ENCODE results near the gene CD276. TPM values are rescaled to one million over a fixed set of nuclear protein-coding genes. Genes with fewer than 3 reads are reported as not detected.
"Not testable (repeated sequence)": the region's sequence is repeated elsewhere in the genome, so short reads cannot be mapped to it uniquely, and the experiment has no call there.

The CD276 gene
- under 1 TPM; 0.49 to 0.63 TPM for total RNA-seq
- polyA plus RNA-seq, result not detected
- total RNA-seq, result 0 to 0.49 (median 0.13) reads per million in 6 experiments

GRCh38 chr15:73683777-73684580 lies at the start of gene CD276:
CD276 (plus strand) TSS chr15:73684383; CDS start chr15:73699640, 15,257 bp downstream.
- POLR2A ChIA-PET, result no interaction called here
- Mint-ChIP-seq H3K27ac (no peak within 1 kb of the TSS), H3K4me3 (peak within 1 kb of the TSS in 9 of 10 donors; percentile 39 to 82 (median 60)), H3K36me3 (no peaks in the 10 kb centered on the region), H3K4me1 (peaks cover 6 to 18% (median 12%) of the 10 kb centered on the region in 4 donors), H3K27me3 (peaks cover 48 to 84% (median 72%) of the 10 kb centered on the region in 5 donors), H3K9me3 (no peaks in the 10 kb centered on the region)
- DNase-seq, result no peak
- ATAC-seq, result peak; percentile 52 to 53

DNA sequence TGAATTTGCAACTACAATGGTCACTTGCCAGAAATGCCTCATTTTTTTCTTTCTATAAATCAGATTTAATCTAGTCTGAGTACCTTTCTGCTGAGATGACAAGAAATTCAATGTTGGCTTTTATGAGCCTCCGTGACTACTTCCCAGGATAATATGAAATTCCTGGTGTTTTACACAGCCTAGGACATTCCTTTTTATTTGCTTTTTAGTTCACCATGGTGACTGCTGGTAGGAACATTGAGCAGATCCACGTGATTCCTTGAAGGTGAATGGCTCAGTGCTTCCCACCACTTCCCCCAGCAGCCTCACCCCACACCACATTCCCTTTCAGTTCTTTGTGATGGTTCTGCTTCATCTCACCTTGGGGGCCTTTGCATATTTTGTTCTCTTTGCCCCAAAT lies 46.7 kb upstream of the CD276 start:
- Mint-ChIP-seq H3K27me3 (peaks cover 11 to 56% (median 31%) of the 10 kb centered on the region in 5 donors), H3K4me1 (peaks cover 9 to 20% (median 15%) of the 10 kb centered on the region in 4 donors), H3K4me3 (no peak overlapping the region), H3K9me3 (peaks cover 0 to 9% (median 5%) of the 10 kb centered on the region in 9 donors), H3K36me3 (peaks cover 0 to 6% (median 4%) of the 10 kb centered on the region in 3 donors), H3K27ac (no peak overlapping the region)
- ATAC-seq (no peak), DNase-seq (no peak)
- POLR2A ChIA-PET, result no interaction called here

DNA sequence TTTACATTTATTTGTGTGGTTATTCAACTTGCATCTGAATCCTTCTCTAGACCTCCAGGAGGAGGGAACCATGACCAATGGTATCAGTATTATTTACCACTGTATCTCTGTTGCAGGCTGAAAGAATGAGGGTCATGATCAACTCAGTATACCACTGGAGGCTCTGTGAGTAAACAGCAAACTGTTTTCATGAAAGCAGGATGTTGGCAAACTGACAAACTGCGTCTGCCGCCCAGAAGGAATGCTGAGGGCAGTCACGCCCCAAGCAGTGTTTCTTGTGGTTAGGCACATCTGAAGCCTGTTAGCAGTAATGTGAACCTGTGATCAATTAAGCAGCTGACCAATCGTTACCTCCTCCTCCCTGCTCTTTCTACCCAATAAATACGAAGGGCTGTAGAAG lies 44.7 kb upstream of the CD276 start:
- H3K4me3 Mint-ChIP-seq, H3K36me3 Mint-ChIP-seq, POLR2A ChIA-PET, ATAC-seq, H3K27ac Mint-ChIP-seq, H3K4me1 Mint-ChIP-seq, H3K9me3 Mint-ChIP-seq, DNase-seq: not testable (repeated sequence)
- H3K27me3 Mint-ChIP-seq, result peaks cover 11 to 56% (median 31%) of the 10 kb centered on the region in 5 donors

DNA sequence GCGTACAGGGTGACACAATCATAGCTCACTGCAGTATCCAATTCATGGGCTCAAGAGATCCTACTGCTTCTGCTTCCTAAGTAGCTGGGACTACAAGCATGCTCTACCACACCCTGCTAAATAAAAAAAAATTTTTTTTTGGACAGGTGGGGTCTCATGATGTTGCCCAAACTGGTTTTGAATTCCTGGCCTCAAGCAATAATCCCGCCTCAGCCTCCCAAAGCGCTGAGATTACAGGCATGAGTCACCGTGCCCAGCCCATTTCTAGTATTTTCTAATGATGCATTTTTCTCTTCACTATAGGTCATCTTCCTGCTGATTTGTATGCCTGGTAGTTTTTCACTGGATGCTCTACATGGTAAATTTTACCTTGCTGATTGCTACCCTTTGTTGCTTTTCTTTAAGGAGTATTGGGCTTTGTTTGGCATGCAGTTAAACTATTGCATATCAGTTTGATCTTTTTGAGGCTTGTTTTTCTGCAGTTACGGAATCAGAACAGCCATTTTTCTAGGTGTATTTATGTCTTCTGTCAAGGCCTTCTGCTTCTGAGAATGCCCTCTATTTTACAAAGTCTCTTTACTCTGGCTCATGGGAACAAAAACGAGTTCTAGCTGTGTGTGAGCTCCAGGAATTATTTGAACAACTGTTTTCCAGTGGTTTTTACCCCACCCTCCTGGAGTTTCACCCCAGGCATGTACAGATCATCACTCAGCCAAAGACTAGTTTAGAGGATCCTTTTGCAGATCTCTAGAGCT lies 36.7 kb upstream of the CD276 start:
- Mint-ChIP-seq H3K9me3 (peaks cover 0 to 13% (median 4%) of the 10 kb centered on the region in 9 donors), H3K27ac (peak overlapping the region in 1 of 10 donors; percentile 9), H3K27me3 (peaks cover 14 to 60% (median 20%) of the 10 kb centered on the region in 5 donors), H3K4me3 (no peak overlapping the region), H3K36me3 (peaks cover 0 to 5% (median 0%) of the 10 kb centered on the region in 3 donors), H3K4me1 (no peaks in the 10 kb centered on the region)
- POLR2A ChIA-PET, result no interaction called here
- DNase-seq, result no peak
- no peak for ATAC-seq

GRCh38 chr15:73648014-73648295 lies 36.2 kb upstream of the CD276 start:
- Mint-ChIP-seq H3K9me3 (peaks cover 0 to 13% (median 4%) of the 10 kb centered on the region in 9 donors), H3K36me3 (peaks cover 0 to 5% (median 0%) of the 10 kb centered on the region in 3 donors), H3K27me3 (peaks cover 14 to 61% (median 22%) of the 10 kb centered on the region in 5 donors), H3K27ac (peak overlapping the region in 1 of 10 donors; percentile 9), H3K4me1 (no peaks in the 10 kb centered on the region), H3K4me3 (no peak overlapping the region)
- ATAC-seq, result no peak
- POLR2A ChIA-PET, result no interaction called here
- no peak for DNase-seq

GRCh38 chr15:73650416-73651126 lies 33.6 kb upstream of the CD276 start:
- ATAC-seq (no peak), DNase-seq (no peak)
- Mint-ChIP-seq H3K4me3 (no peak overlapping the region), H3K27me3 (peaks cover 12 to 61% (median 25%) of the 10 kb centered on the region in 5 donors), H3K9me3 (peaks cover 0 to 13% (median 4%) of the 10 kb centered on the region in 9 donors), H3K4me1 (no peaks in the 10 kb centered on the region), H3K36me3 (peaks cover 0 to 5% (median 0%) of the 10 kb centered on the region in 3 donors), H3K27ac (no peak overlapping the region)
- POLR2A ChIA-PET, result no interaction called here

DNA sequence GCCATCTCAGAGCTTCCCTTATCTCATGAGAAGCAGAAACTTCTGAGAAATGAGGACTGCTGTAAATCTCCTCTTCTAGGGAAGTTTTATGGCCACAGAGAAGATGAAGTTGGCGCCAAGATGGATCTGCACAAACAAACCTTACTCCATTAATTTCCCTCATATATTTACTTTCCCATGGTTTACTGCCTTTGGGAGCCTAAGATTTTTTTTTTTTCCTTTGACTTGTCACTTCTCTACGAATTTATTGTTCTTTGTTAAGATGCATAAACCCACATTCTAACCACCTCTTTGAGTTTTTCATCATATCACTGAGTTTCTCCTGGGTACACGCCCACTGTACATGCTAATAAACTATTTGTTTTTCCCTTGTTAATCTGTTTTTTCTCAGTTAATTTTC lies 29.5 kb upstream of the CD276 start:
- Mint-ChIP-seq H3K27ac (no peak overlapping the region), H3K27me3 (peaks cover 9 to 41% (median 34%) of the 10 kb centered on the region in 5 donors), H3K4me3 (no peak overlapping the region), H3K36me3 (peaks cover 0 to 5% (median 0%) of the 10 kb centered on the region in 3 donors), H3K4me1 (peaks cover 0 to 1% (median 0%) of the 10 kb centered on the region in 4 donors), H3K9me3 (peaks cover 0 to 13% (median 4%) of the 10 kb centered on the region in 9 donors)
- ATAC-seq (no peak), DNase-seq (no peak)
- POLR2A ChIA-PET, result no interaction called here

DNA sequence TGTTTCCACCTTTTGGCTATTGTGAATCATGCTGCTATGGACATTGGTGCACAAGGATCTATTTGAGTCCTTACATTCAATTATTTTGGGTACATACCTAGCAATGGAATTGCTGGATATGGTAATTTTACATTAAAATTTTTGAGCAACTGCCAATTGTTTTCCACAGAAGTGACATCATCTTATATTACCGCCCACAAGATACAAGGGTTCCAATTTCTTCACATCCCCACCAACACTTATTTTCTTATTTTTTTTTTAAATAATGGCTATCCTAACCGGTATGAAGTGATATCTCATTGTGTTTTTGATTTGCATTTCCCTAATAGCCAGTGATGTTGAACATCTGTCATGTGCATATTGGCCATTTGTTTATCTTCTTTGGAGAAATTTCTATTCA lies 28.5 kb upstream of the CD276 start:
- Mint-ChIP-seq H3K27me3 (peaks cover 8 to 41% (median 30%) of the 10 kb centered on the region in 5 donors), H3K27ac (no peak overlapping the region), H3K9me3 (peaks cover 0 to 13% (median 4%) of the 10 kb centered on the region in 9 donors), H3K36me3 (no peaks in the 10 kb centered on the region), H3K4me3 (no peak overlapping the region), H3K4me1 (peaks cover 3 to 12% (median 6%) of the 10 kb centered on the region in 4 donors)
- POLR2A ChIA-PET, result no interaction called here
- DNase-seq (no peak), ATAC-seq (no peak)

DNA sequence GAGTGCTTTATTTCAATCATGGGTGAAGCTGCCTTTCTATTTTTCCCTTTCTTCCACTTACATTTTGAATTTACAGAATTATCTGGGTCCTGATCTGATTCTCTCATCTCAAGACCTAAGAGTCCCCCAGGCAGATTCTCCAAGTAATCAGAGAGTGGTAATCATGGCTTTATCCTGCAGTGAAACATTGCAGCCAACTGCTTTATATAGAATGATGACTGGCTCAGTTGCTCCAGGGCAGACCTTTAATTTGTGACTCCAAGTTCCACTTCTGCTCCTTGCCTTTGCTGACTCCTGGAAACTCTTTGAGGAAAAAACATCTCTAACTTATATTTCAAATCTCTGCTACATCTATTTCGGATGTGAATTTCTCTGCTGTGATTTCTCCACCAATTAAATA lies 25.5 kb upstream of the CD276 start:
- H3K4me3 Mint-ChIP-seq, result no peak overlapping the region
- no peak for ATAC-seq
- DNase-seq, result no peak
- H3K27me3 Mint-ChIP-seq, result peaks cover 7 to 49% (median 26%) of the 10 kb centered on the region in 5 donors
- H3K27ac Mint-ChIP-seq, result no peak overlapping the region
- POLR2A ChIA-PET, result no interaction called here
- peaks cover 0 to 8% (median 4%) of the 10 kb centered on the region in 3 donors for H3K36me3 Mint-ChIP-seq
- H3K4me1 Mint-ChIP-seq, result peaks cover 3 to 12% (median 6%) of the 10 kb centered on the region in 4 donors
- peaks cover 0 to 11% (median 3%) of the 10 kb centered on the region in 9 donors for H3K9me3 Mint-ChIP-seq

- ATAC-seq, result no peak
- POLR2A ChIA-PET, result no interaction called here
- peaks cover 3 to 12% (median 6%) of the 10 kb centered on the region in 4 donors for H3K4me1 Mint-ChIP-seq
These were observed 23.7 kb upstream of the CD276 start for GRCh38 chr15:73660455-73660854.

DNA sequence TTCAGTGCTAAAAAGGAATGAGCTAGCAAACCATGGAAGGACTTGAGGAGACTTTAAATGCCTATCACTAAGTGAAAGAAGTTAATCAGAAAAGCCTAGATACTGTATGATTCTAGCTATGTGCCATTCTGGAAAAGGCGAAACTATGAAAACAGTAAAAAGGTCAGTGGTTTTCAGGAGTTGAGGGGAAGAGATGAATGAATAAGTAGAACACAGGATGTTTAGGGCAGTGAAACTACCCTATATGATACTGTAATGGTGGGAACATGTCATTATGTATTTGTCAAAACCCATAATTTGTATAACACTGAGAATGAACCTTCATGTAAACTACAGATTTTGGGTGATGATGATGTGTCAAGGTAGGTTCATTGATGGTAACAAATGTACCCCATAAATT lies 9.6 kb upstream of the CD276 start:
- POLR2A ChIA-PET, result no interaction called here
- Mint-ChIP-seq H3K36me3 (no peaks in the 10 kb centered on the region), H3K27ac (peak overlapping the region in 1 of 10 donors; percentile 39), H3K9me3 (peaks cover 0 to 3% (median 0%) of the 10 kb centered on the region in 9 donors), H3K27me3 (peaks cover 22 to 39% (median 31%) of the 10 kb centered on the region in 5 donors), H3K4me3 (no peak overlapping the region), H3K4me1 (no peaks in the 10 kb centered on the region)
- DNase-seq (no peak), ATAC-seq (no peak)

More at GRCh38 chr15:73660455-73660854, 23.7 kb upstream of the CD276 start:
- H3K36me3 Mint-ChIP-seq, result peaks cover 0 to 8% (median 4%) of the 10 kb centered on the region in 3 donors
- DNase-seq, result no peak
- H3K9me3 Mint-ChIP-seq, result peaks cover 0 to 15% (median 3%) of the 10 kb centered on the region in 9 donors
- H3K4me3 Mint-ChIP-seq, result no peak overlapping the region
- H3K27ac Mint-ChIP-seq, result no peak overlapping the region
- H3K27me3 Mint-ChIP-seq, result peaks cover 9 to 52% (median 26%) of the 10 kb centered on the region in 5 donors

DNA sequence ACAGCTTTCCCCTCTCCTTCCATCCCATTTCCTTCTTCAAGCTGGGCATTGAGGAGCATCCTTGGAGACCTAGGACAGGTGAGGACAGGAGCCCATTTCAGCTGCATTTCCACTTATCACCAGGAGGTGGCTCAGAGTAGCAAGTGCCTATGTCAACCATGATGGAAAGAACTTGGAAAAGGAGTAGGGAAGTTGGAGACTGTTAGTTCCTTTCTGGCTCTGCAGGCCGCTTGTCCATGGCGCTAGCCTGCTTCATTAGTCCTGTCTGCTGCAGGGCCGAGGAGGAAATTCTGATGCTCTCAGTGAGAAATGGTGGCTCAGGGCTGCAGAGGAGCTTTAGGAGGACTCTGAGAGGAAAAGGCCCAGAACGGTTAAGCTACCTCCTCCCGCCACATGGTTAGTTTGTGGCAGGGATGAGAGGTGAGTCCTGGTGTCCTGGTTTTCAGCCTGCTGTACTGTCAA lies 7.0 kb upstream of the CD276 start:
- no peak overlapping the region for H3K27ac Mint-ChIP-seq
- DNase-seq, result peak in 9 of 10 donors; percentile 11 to 73 (median 48)
- H3K4me3 Mint-ChIP-seq, result no peak overlapping the region
- no peaks in the 10 kb centered on the region for H3K4me1 Mint-ChIP-seq
- ATAC-seq, result peak; percentile 38 to 59
- H3K36me3 Mint-ChIP-seq, result no peaks in the 10 kb centered on the region
- no peaks in the 10 kb centered on the region for H3K9me3 Mint-ChIP-seq
- POLR2A ChIA-PET, result interaction anchor here (1.2 kb wide), 1 partner anchor 23 kb away, joined by 5 read pairs; no protein-coding TSS in a partner anchor
- H3K27me3 Mint-ChIP-seq, result peaks cover 23 to 34% (median 28%) of the 10 kb centered on the region in 5 donors
